ENCODE results near the gene KIF5C. TPM values are rescaled to one million over a fixed set of nuclear protein-coding genes. Genes with fewer than 3 reads are reported as not detected.

KIF5C gene
- total and polyA plus RNA-seq, 2 experiments from 2014 or later = 0.11 to 0.19 TPM

DNA sequence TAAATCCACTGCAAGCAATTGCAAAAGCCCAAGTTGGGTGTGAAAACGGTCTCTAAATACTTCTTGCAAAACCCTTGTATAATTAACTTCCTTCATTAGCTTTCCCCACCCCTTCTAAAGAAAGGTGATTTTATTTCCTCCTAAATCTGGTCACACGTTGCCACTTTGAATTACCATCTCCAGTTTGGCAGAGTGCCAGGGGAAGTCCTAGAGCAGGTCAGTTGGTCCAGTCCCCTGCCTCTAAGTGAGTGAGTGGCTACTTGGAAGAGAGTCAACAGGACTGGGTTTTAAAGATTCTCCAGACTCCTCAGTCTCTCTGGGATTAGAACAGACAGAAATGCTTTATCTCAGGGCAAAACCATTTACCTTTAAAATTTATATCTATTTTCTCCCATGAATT is 144.7 kb downstream of the KIF5C start:
- H3K36me3 ChIP-seq (ENCODE audit: low read depth) = no peaks in the 10 kb centered on the region
- no peak overlapping the region for H2AFZ ChIP-seq
- no peaks in the 10 kb centered on the region for H3K27me3 ChIP-seq (replicated peaks; ENCODE audit: insufficient read depth)
- no peak for DNase-seq
- no peak overlapping the region for H3K4me2 ChIP-seq (ENCODE audit: unreplicated experiment)
- no peaks in the 10 kb centered on the region for H3K4me1 ChIP-seq (ENCODE audit: insufficient read depth)
- no peaks in the 10 kb centered on the region for H4K20me1 ChIP-seq (ENCODE audit: insufficient read depth)
- H3K9me2 ChIP-seq (ENCODE audit: insufficient read depth) = no peaks in the 10 kb centered on the region
- no peaks in the 10 kb centered on the region for H3K9me3 ChIP-seq (ENCODE audit: low read depth)
- no peaks in the 10 kb centered on the region for H3K79me2 ChIP-seq (ENCODE audit: insufficient read depth)
- no peak overlapping the region for H3K27ac ChIP-seq
- H3K9ac ChIP-seq = no peak overlapping the region
- 89 to 90% methylated on average over 2 of the region's 2 CpGs for WGBS, 2 experiments (ENCODE audit: low coverage in 1 of 2, low lambda C conversion rate in 2 of 2, missing lambda C conversion rate in 2 of 2)
- H3K4me3 ChIP-seq = no peak overlapping the region
- in situ Hi-C loops (cut with MboI) = loop anchor here (5.0 kb wide), 1 partner anchor 543 kb away; no protein-coding TSS in a partner anchor
- no peak for TF ChIP-seq EZH2 (IDR thresholded peaks at IDR 0.05; ENCODE audit: insufficient read depth, poor library complexity, severe bottlenecking)
- TF ChIP-seq EZH2phosphoT487 (IDR thresholded peaks at IDR 0.05; ENCODE audit: insufficient read depth, low read depth) = no peak
- no peaks in the 10 kb centered on the region for H3F3A ChIP-seq (ENCODE audit: insufficient read depth)

GRCh38 chr2:149020432-149020851 is 145.4 kb downstream of the KIF5C start:
- no peaks in the 10 kb centered on the region for H3K4me1 ChIP-seq (ENCODE audit: insufficient read depth)
- H3K36me3 ChIP-seq (ENCODE audit: low read depth) = no peaks in the 10 kb centered on the region
- H3K9me2 ChIP-seq (ENCODE audit: insufficient read depth) = no peaks in the 10 kb centered on the region
- H3K27ac ChIP-seq = no peak overlapping the region
- no peaks in the 10 kb centered on the region for H3K79me2 ChIP-seq (ENCODE audit: insufficient read depth)
- H3F3A ChIP-seq (ENCODE audit: insufficient read depth) = no peaks in the 10 kb centered on the region
- no peaks in the 10 kb centered on the region for H3K9me3 ChIP-seq (ENCODE audit: low read depth)
- 90 to 91% methylated on average over 10 of the region's 10 CpGs for WGBS, 2 experiments (ENCODE audit: low coverage in 1 of 2, low lambda C conversion rate in 2 of 2, missing lambda C conversion rate in 2 of 2)
- no peak for TF ChIP-seq EZH2 (IDR thresholded peaks at IDR 0.05; ENCODE audit: insufficient read depth, poor library complexity, severe bottlenecking)
- no peak for TF ChIP-seq EZH2phosphoT487 (IDR thresholded peaks at IDR 0.05; ENCODE audit: insufficient read depth, low read depth)
- in situ Hi-C loops (cut with MboI) = no loop called here
- H4K20me1 ChIP-seq (ENCODE audit: insufficient read depth) = no peaks in the 10 kb centered on the region
- no peak overlapping the region for H3K4me3 ChIP-seq
- DNase-seq = no peak
- H3K9ac ChIP-seq = no peak overlapping the region
- no peak overlapping the region for H3K4me2 ChIP-seq (ENCODE audit: unreplicated experiment)
- no peak overlapping the region for H2AFZ ChIP-seq
- no peaks in the 10 kb centered on the region; the same call in 1 of the 2 replicates for H3K27me3 ChIP-seq (replicated peaks; ENCODE audit: insufficient read depth)

DNA sequence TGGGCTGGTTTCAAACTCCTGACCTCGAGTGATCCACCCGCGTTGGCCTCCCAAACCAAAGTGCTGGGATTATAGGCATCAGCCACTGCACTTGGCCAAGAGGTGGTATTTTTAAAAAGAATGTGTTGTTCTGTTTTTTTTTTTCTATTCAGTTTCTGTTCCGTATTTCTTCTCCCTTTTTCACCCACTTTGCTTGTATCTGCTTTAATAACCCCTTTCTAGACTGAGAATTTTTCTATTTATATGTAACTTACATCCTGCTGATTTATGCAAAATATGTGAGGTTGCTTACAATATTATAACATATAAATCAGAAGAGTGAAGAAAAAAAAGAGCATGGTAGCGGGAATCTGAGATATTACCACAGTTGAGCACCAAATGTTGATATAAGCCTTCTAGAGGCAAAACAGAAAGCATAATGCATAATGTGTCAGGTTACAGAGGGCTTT is 146.3 kb downstream of the KIF5C start:
- no peaks in the 10 kb centered on the region for H3K4me1 ChIP-seq (ENCODE audit: insufficient read depth)
- H3K9ac ChIP-seq = no peak overlapping the region
- no peak overlapping the region for H2AFZ ChIP-seq
- H3K4me2 ChIP-seq (ENCODE audit: unreplicated experiment) = no peak overlapping the region
- TF ChIP-seq EZH2 (IDR thresholded peaks at IDR 0.05; ENCODE audit: insufficient read depth, poor library complexity, severe bottlenecking) (no peak), EZH2phosphoT487 (IDR thresholded peaks at IDR 0.05; ENCODE audit: insufficient read depth, low read depth) (no peak)
- WGBS, 2 experiments (ENCODE audit: low coverage in 1 of 2, low lambda C conversion rate in 2 of 2, missing lambda C conversion rate in 2 of 2) = 86% methylated on average over 5 of the region's 5 CpGs
- H3K9me2 ChIP-seq (ENCODE audit: insufficient read depth) = no peaks in the 10 kb centered on the region
- no peaks in the 10 kb centered on the region for H3K9me3 ChIP-seq (ENCODE audit: low read depth)
- no peaks in the 10 kb centered on the region for H3K36me3 ChIP-seq (ENCODE audit: low read depth)
- no peaks in the 10 kb centered on the region for H3F3A ChIP-seq (ENCODE audit: insufficient read depth)
- H4K20me1 ChIP-seq (ENCODE audit: insufficient read depth) = no peaks in the 10 kb centered on the region
- H3K4me3 ChIP-seq = no peak overlapping the region
- H3K79me2 ChIP-seq (ENCODE audit: insufficient read depth) = no peaks in the 10 kb centered on the region
- in situ Hi-C loops (cut with MboI) = no loop called here
- no peaks in the 10 kb centered on the region; the same call in 1 of the 2 replicates for H3K27me3 ChIP-seq (replicated peaks; ENCODE audit: insufficient read depth)
- DNase-seq = no peak
- no peak overlapping the region for H3K27ac ChIP-seq

DNA sequence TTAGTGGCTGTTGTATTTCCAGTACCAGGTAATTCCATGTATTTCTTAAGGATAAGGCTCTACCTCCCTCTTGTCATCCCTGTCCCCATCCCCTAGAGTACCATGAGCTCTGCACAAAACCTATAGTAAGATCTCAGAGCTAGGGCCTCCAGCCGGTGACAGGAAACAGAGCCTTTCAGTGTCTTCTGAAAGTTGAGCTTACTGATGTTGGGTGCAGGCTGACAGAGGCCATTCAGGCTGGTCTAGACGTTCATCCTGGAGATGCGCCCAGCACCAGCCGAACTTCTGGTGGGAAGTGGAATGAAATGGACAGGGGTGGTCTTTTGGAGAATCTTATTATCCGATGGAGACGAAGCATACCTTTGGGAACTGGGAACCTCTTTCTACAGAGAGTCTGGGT is 146.7 kb downstream of the KIF5C start:
- H3K9ac ChIP-seq = no peak overlapping the region
- H2AFZ ChIP-seq = no peak overlapping the region
- no peak overlapping the region for H3K4me2 ChIP-seq (ENCODE audit: unreplicated experiment)
- no peaks in the 10 kb centered on the region for H4K20me1 ChIP-seq (ENCODE audit: insufficient read depth)
- no peaks in the 10 kb centered on the region for H3K79me2 ChIP-seq (ENCODE audit: insufficient read depth)
- no peaks in the 10 kb centered on the region; the same call in 1 of the 2 replicates for H3K27me3 ChIP-seq (replicated peaks; ENCODE audit: insufficient read depth)
- no peak overlapping the region for H3K27ac ChIP-seq
- H3K9me3 ChIP-seq (ENCODE audit: low read depth) = no peaks in the 10 kb centered on the region
- WGBS, 2 experiments (ENCODE audit: low coverage in 1 of 2, low lambda C conversion rate in 2 of 2, missing lambda C conversion rate in 2 of 2) = 73 to 75% methylated on average over 6 of the region's 6 CpGs
- H3K36me3 ChIP-seq (ENCODE audit: low read depth) = no peaks in the 10 kb centered on the region
- H3K4me3 ChIP-seq = no peak overlapping the region
- H3F3A ChIP-seq (ENCODE audit: insufficient read depth) = no peaks in the 10 kb centered on the region
- no peaks in the 10 kb centered on the region for H3K9me2 ChIP-seq (ENCODE audit: insufficient read depth)
- DNase-seq = no peak
- H3K4me1 ChIP-seq (ENCODE audit: insufficient read depth) = no peaks in the 10 kb centered on the region
- TF ChIP-seq EZH2phosphoT487 (IDR thresholded peaks at IDR 0.05; ENCODE audit: insufficient read depth, low read depth) = no peak
- TF ChIP-seq EZH2 (IDR thresholded peaks at IDR 0.05; ENCODE audit: insufficient read depth, poor library complexity, severe bottlenecking) = no peak
- in situ Hi-C loops (cut with MboI) = no loop called here

DNA sequence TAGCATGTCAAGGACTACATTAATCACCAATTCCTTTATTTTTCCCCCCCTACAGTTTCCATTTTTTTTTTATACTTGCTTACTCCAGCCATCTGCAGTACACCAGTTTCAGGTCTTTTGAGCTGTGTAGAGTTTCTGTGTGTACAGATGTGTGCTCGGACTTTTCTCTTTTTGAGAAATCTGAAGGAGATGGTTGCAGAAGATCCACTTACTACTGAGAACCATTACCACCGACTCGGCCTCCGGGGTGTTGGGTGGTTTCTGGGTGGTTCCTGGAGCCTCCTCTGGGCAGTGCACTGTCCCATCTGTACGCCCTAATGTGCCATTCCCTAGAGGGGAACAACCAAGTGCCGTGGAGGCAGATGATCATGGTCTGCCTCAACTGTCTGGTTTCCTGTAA is 148.1 kb downstream of the KIF5C start:
- Histone ChIP-seq H3K27ac (no peak overlapping the region), H3K9ac (no peak overlapping the region), H3K4me1 (ENCODE audit: insufficient read depth) (no peaks in the 10 kb centered on the region), H3F3A (ENCODE audit: insufficient read depth) (no peaks in the 10 kb centered on the region), H3K9me3 (ENCODE audit: low read depth) (no peaks in the 10 kb centered on the region), H3K79me2 (ENCODE audit: insufficient read depth) (no peaks in the 10 kb centered on the region), H2AFZ (no peak overlapping the region), H3K36me3 (ENCODE audit: low read depth) (no peaks in the 10 kb centered on the region), H3K27me3 (replicated peaks; ENCODE audit: insufficient read depth) (no peaks in the 10 kb centered on the region; the same call in 1 of the 2 replicates), H3K4me3 (no peak overlapping the region), H3K4me2 (ENCODE audit: unreplicated experiment) (no peak overlapping the region), H3K9me2 (ENCODE audit: insufficient read depth) (no peaks in the 10 kb centered on the region), H4K20me1 (ENCODE audit: insufficient read depth) (no peaks in the 10 kb centered on the region)
- in situ Hi-C loops (cut with MboI) = no loop called here
- 89 to 93% methylated on average over 6 of the region's 6 CpGs for WGBS, 2 experiments (ENCODE audit: low coverage in 1 of 2, low lambda C conversion rate in 2 of 2, missing lambda C conversion rate in 2 of 2)
- TF ChIP-seq EZH2phosphoT487 (IDR thresholded peaks at IDR 0.05; ENCODE audit: insufficient read depth, low read depth) (no peak), EZH2 (IDR thresholded peaks at IDR 0.05; ENCODE audit: insufficient read depth, poor library complexity, severe bottlenecking) (no peak)
- no peak for DNase-seq

Measured in GM23248 (cell line).